Right hindlimb (tissue), 1 donor: ENCODE data around the gene DHX29.

Source experiments
- DNase-seq: peaks from one replicate; pipeline ENCODE4 v3.0.0-alpha.2; 2018

DHX29 gene

GRCh38 chr5:55308254-55308836, 851 bp upstream of the DHX29 start:
- DNase-seq = no peak

- no peak for DNase-seq
Measured at GRCh38 chr5:55306641-55307382, 682 bp downstream of the DHX29 start.

GRCh38 chr5:55305345-55305744, 2.1 kb downstream of the DHX29 start:
- no peak for DNase-seq

GRCh38 chr5:55304584-55304983, 2.9 kb downstream of the DHX29 start:
- no peak for DNase-seq

- DNase-seq = no peak
Measured at GRCh38 chr5:55303238-55303690, 4.2 kb downstream of the DHX29 start.

GRCh38 chr5:55300890-55301289, 6.6 kb downstream of the DHX29 start:
- no peak for DNase-seq

- no peak for DNase-seq
Measured at GRCh38 chr5:55294935-55295334, 12.6 kb downstream of the DHX29 start.

GRCh38 chr5:55290991-55291390, 16.5 kb downstream of the DHX29 start:
- no peak for DNase-seq

- DNase-seq = no peak
Measured at GRCh38 chr5:55289808-55290207, 17.7 kb downstream of the DHX29 start.

GRCh38 chr5:55286411-55286933, 21.0 kb downstream of the DHX29 start:
- DNase-seq = no peak

GRCh38 chr5:55278778-55279177, 28.7 kb downstream of the DHX29 start:
- DNase-seq = no peak

GRCh38 chr5:55276771-55277170, 30.7 kb downstream of the DHX29 start:
- DNase-seq = no peak

- no peak for DNase-seq
Measured at GRCh38 chr5:55258339-55258738, 49.2 kb downstream of the DHX29 start.

GRCh38 chr5:55254802-55255201, 52.7 kb downstream of the DHX29 start:
- DNase-seq = no peak

- DNase-seq = no peak
Measured at GRCh38 chr5:55250064-55250463, 57.4 kb downstream of the DHX29 start.

GRCh38 chr5:55241746-55242145, 65.7 kb downstream of the DHX29 start:
- DNase-seq = no peak

- DNase-seq = peak; percentile 39
Measured at GRCh38 chr5:55236800-55237199, 70.7 kb downstream of the DHX29 start.

- peak; percentile 47 for DNase-seq
Measured at GRCh38 chr5:55234121-55234700, 73.3 kb downstream of the DHX29 start.

- DNase-seq = peak; percentile 77
Measured at GRCh38 chr5:55232985-55233928, 74.2 kb downstream of the DHX29 start, which contains the start of gene CCNO. Gene CCNO (minus strand): TSS chr5:55233608. CDS start chr5:55233523, 85 bp downstream.

- peak; percentile 44 for DNase-seq
Measured at GRCh38 chr5:55232271-55232984, 75.1 kb downstream of the DHX29 start.

- DNase-seq = no peak
Measured at GRCh38 chr5:55231919-55232270, 75.6 kb downstream of the DHX29 start.
